Osteocyte (in vitro differentiated cells): ENCODE measurements around the gene SERPINA12. TPM values are rescaled to one million over a fixed set of nuclear protein-coding genes. Genes with fewer than 3 reads are reported as not detected.

Experiments used
- DNase-seq: peaks from one replicate; pipeline ENCODE4 v3.0.0; 2021; ENCODE audit warnings: mixed read lengths; ENCODE audit not compliant: unreplicated experiment; ENCODE audit errors: extremely low spot score
- H3K27ac Mint-ChIP-seq: one replicate; pipeline ENCODE4 v1.8.0; 2021; ENCODE audit warnings: mild to moderate bottlenecking, mixed read lengths; ENCODE audit not compliant: unreplicated experiment
- H3K27me3 Mint-ChIP-seq: one replicate; pipeline ENCODE4 v1.8.0; 2021; ENCODE audit warnings: mixed read lengths; ENCODE audit not compliant: unreplicated experiment
- H3K36me3 Mint-ChIP-seq: one replicate; pipeline ENCODE4 v1.8.0; 2021; ENCODE audit warnings: mixed read lengths; ENCODE audit not compliant: unreplicated experiment
- H3K4me1 Mint-ChIP-seq: one replicate; pipeline ENCODE4 v1.8.0; 2021; ENCODE audit warnings: mixed read lengths; ENCODE audit not compliant: unreplicated experiment
- H3K4me3 Mint-ChIP-seq: one replicate; pipeline ENCODE4 v1.8.0; 2021; ENCODE audit warnings: mild to moderate bottlenecking, moderate library complexity, mixed read lengths; ENCODE audit not compliant: unreplicated experiment
- H3K9me3 Mint-ChIP-seq: one replicate; pipeline ENCODE4 v1.8.0; 2021; ENCODE audit warnings: mixed read lengths; ENCODE audit not compliant: unreplicated experiment
- CTCF ChIP-seq: fragments of 200-600 bp; sonication (generic); IDR thresholded peaks from 2 replicates; pipeline ENCODE4 v1.5.0; 2021; ENCODE audit warnings: antibody characterized with exemption, mild to moderate bottlenecking, moderate library complexity
- total RNA-seq: library from RNA; stranded (reverse); gene quantifications from 2 replicates; pipeline ENCODE4 v1.2.1, GENCODE V29; 2021

SERPINA12 gene
- total RNA-seq, 1 donor from 2014 or later: not detected

GRCh38 chr14:94461526-94462218, 47.6 kb downstream of the SERPINA12 start:
- Mint-ChIP-seq H3K27me3 (peaks cover 2% of the 10 kb centered on the region), H3K4me3 (no peak overlapping the region), H3K9me3 (no peaks in the 10 kb centered on the region), H3K27ac (no peak overlapping the region), H3K36me3 (no peaks in the 10 kb centered on the region), H3K4me1 (peaks cover 16% of the 10 kb centered on the region)
- peak; percentile 70 for DNase-seq
- no peak for TF ChIP-seq CTCF

GRCh38 chr14:94460631-94461416, 48.4 kb downstream of the SERPINA12 start:
- peaks cover 1% of the 10 kb centered on the region for H3K27me3 Mint-ChIP-seq
- no peaks in the 10 kb centered on the region for H3K9me3 Mint-ChIP-seq
- H3K27ac Mint-ChIP-seq: no peak overlapping the region
- TF ChIP-seq CTCF: no peak
- no peaks in the 10 kb centered on the region for H3K36me3 Mint-ChIP-seq
- DNase-seq: peak; percentile 54
- no peak overlapping the region for H3K4me3 Mint-ChIP-seq
- H3K4me1 Mint-ChIP-seq: peaks cover 16% of the 10 kb centered on the region

GRCh38 chr14:94458558-94459205, 50.6 kb downstream of the SERPINA12 start:
- peak; percentile 71 for DNase-seq
- Mint-ChIP-seq H3K27ac (no peak overlapping the region), H3K36me3 (no peaks in the 10 kb centered on the region), H3K27me3 (peaks cover 8% of the 10 kb centered on the region), H3K4me1 (peaks cover 16% of the 10 kb centered on the region), H3K9me3 (peaks cover 12% of the 10 kb centered on the region), H3K4me3 (no peak overlapping the region)
- no peak for TF ChIP-seq CTCF

- H3K27ac Mint-ChIP-seq: no peak overlapping the region
- H3K27me3 Mint-ChIP-seq: peaks cover 8% of the 10 kb centered on the region
- peaks cover 12% of the 10 kb centered on the region for H3K9me3 Mint-ChIP-seq
- TF ChIP-seq CTCF: no peak
- peaks cover 16% of the 10 kb centered on the region for H3K4me1 Mint-ChIP-seq
- H3K36me3 Mint-ChIP-seq: no peaks in the 10 kb centered on the region
- no peak overlapping the region for H3K4me3 Mint-ChIP-seq
- DNase-seq: peak; percentile 51
Observed at GRCh38 chr14:94458096-94458495, 51.2 kb downstream of the SERPINA12 start.

- H3K36me3 Mint-ChIP-seq: no peaks in the 10 kb centered on the region
- peaks cover 25% of the 10 kb centered on the region for H3K27me3 Mint-ChIP-seq
- H3K4me3 Mint-ChIP-seq: no peak overlapping the region
- TF ChIP-seq CTCF: no peak
- H3K27ac Mint-ChIP-seq: no peak overlapping the region
- H3K4me1 Mint-ChIP-seq: peaks cover 11% of the 10 kb centered on the region
- no peak for DNase-seq
- H3K9me3 Mint-ChIP-seq: peaks cover 12% of the 10 kb centered on the region
Observed at GRCh38 chr14:94455928-94456327, 53.3 kb downstream of the SERPINA12 start.
